ENCODE results near the gene RBFOX1.

Gene RBFOX1

DNA sequence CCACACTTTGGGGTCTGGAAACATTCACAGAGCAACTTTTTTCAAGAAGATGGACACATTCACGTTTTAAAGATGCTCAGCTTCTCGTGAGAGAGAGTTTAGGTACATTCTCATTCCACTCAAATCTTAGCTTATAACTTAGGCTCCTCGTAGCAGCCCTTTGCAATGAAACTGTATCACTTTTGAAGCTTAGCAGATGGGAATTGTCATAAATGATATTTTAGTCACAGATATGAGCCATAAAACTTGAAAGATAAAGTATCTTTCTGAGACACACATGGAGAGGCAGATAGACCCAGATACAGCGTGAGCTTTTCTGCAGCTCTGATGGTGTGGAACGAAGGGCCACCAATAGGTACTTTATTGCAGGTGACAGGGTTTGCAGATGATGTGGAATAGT is 41.1 kb downstream of the RBFOX1 start:
- DNase-seq (ENCODE audit: low read depth) = no peak

DNA sequence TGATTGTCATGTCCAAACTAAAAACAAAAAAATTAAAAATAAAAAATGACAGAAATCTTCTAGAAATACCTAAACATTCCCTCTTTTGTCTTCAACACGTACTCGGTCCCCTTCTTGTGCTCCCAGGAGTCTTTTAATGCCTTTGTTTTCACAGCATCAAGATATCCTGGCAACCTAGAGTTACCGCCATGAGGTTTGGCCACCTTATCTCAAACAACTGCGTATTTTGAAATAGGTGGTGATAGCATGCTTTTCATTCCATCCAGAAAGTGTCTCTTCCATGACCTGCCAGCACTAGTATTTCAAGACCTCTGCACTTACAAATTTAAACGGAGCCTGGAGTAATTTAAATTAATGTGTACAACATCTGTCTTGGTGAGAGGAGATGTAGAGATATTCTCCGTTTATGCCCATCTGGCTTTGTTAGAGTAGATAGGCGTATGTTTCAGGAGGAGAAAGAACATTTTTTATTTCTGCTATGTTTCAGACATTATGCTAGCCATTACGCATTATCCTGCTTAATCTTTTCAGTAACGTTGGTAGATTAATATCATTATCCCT is 42.0 kb downstream of the RBFOX1 start:
- DNase-seq (ENCODE audit: low read depth) = no peak

DNA sequence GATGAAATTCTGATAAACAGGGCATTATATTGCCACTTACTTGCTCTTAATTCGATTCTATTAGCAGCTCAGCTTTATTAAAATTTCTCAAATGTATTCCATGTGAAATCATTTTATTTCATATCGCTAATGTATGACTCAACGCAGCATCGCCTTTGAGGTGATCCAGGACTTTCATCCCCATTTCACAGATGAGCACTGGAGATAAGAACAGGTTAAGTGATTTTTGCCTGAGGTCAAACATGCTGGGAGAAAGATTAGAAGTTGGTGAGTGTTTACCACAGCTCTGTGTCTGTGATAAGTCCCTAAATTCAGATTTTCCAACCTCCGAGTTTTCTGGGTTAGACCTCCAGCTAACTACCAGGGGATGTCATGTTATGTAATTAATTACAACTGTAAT is 43.6 kb downstream of the RBFOX1 start:
- no peak for DNase-seq (ENCODE audit: low read depth)

DNA sequence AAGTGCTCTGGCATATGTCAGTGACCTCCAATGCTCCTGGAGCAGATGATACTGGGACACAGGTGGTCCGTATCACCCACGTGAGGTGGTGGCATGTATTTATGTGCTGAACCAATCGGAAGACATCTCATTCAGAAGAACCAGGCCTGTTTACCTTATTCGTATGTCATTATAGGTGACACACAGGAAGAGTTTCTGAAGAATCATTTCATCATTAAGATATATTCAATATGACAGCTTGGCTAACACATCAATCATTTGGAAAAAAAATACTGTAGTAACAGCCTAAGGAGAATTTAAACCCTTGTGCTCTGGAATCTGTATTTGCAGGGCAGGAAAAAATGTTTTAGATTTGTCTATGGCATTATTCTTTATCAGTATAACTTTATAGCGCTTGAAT is 44.6 kb downstream of the RBFOX1 start:
- DNase-seq (ENCODE audit: low read depth) = no peak

DNA sequence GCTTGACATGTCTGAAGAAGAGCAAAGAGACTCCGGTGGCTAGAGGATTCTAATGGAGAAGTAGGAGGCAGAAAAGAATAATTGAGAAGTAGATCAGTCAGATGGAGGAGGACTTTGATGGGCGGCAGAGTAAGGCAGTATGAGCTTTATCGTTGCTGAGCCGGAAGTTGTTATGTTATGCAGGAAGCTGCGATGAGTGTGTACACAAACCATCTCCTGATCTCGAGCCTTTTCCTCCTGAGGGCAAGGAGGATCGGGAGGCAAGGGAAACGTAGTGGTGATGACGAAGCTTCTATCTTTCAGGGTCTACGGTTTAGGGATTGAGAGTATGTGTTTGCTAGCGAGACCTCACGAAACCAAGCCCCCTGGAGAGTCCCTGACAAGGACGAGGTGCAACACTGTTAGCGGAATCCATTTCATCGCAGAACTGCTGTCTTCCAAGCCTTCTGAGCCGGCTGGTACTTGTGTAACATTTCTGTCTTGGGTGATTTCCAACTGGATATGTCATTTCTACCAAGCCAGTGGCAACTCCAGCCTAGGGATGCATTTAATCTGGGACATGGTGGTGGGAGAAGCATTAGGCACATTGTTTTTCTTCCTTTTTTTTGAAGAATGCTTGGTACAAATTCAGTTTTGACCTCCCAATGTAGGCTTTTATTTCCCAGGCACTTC is 45.5 kb downstream of the RBFOX1 start:
- no peak for DNase-seq (ENCODE audit: low read depth)

DNA sequence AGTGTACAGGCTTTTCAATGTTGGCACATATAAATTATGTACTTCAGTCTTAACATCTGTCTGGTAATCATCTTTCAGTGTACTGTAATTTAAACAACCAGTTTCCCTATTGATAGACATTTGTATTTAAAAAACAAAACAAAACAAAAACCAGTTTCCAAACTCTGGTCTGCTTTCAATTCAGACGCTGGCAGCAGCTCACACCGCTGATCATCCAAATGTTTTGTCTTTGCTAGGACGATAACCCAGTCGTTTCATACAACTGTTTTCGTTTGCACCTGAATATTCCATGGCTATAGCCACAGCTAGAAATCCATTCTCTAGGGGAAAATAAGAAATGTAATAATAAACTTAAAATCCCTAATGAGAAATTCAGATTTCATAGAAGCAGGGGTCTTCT is 47.8 kb downstream of the RBFOX1 start:
- DNase-seq (ENCODE audit: low read depth) = no peak

DNA sequence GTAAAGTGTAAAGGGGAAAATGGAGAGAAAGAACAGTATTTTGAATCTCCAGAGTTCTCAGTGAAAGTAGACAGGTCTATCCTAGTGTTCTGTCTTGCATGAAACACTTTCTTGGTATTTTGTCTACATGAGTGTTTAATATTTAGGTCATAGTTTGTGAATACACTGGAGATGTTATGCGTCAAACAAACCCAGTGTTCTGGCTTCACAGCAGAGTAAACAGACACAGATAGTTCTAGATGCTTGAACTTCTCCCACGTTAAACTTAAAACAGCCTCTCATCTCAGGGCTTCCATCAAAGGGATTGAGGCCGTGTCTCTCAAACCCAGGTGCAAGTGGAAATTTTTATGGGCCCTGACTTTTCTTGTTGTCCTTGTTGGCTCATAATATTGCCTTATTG is 48.3 kb downstream of the RBFOX1 start:
- DNase-seq (ENCODE audit: low read depth) = no peak

DNA sequence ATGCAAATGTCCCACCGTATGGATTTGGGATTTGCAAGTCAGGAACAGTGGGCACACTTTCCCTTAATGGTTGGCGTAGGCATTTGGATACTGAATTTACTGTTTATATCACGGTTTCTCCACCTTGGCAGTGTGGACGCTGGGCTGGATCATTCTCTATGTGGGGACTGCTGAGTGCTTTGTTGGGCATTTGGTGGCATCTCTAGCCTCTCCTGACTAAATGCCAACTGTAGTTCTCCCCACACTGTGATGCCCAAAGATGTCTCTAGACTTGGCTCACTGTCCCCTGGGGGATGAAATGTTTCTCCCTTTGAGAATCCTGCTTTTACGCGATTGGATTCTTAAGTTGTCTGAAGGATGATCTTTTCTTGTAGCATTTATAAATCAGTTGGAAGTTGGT is 49.0 kb downstream of the RBFOX1 start:
- no peak for DNase-seq (ENCODE audit: low read depth)

DNA sequence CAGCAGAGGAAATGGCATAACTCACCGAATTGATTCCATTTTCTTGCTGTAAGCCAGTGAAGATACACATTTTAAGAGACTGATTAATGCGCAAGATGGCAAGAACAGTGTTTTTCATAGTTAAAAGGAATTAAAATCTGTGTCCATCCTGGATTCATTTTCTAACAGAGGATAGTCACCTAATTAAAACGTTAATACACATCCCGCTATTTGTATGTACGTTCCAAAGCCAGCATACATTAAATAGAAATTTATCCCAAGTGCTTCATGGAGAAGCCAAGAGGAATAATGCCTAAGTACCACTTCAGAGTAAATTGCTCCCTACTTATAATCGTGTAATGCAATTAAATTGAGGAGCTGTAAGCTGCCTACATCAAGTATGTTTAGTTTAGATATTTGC is 49.9 kb downstream of the RBFOX1 start:
- DNase-seq (ENCODE audit: low read depth) = no peak

DNA sequence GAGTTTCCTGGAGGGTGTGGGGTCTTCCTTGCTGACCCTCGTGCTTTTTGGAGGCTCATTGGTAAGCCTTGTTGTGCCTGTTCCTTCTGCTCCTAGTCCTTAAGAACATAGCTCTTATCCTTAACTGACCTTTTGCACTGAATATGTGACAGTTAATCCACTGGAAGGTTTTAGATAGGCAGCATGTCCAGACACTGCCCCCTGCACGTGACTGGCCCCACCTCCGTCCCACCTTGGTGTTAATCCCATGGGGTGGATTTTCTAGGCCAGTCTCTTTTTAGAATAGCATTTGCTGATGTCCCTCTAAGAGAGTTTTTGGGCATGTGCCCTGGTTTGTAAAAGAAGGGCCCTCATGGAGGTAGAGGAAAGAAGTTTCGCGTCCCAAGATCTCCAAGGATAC is 58.3 kb downstream of the RBFOX1 start:
- DNase-seq (ENCODE audit: low read depth) = no peak

DNA sequence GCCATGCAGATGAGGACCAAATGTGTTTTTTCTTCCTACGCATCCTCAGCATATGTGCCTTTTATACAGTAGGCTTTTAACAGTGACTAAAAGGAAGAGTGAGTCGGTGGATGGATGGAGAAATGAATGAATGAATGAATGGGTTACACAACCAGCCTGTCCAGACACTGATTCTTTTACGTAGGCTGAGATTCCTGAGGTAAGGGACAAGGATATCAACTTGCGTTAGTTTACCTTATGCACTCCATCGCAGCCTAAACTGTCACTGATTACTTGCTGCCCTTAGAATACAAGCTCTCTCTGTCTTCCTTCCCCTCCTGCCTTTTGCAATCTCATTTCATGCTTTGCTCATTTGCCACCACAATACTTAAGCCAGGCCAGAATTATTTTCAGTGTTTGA is 59.0 kb downstream of the RBFOX1 start:
- DNase-seq (ENCODE audit: low read depth) = no peak

DNA sequence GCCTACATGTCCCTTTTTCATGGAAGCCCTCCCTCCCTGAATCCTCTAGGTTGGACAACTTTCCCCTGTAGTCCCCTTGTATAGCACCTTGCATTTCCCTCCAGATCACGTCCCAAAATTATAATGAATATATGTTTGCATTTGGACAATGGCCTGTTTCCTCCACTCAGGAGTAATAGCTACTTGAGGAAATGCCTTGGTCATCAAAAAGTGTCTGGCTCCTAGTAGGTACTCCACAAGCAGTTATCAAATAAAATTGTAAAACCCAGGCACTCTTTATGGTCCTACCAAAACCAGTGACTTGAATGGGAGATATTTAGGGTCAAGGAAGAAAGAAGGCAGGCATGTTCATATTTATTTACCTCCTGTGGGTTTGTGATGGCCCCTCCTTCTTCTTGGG is 59.6 kb downstream of the RBFOX1 start:
- DNase-seq (ENCODE audit: low read depth) = no peak

DNA sequence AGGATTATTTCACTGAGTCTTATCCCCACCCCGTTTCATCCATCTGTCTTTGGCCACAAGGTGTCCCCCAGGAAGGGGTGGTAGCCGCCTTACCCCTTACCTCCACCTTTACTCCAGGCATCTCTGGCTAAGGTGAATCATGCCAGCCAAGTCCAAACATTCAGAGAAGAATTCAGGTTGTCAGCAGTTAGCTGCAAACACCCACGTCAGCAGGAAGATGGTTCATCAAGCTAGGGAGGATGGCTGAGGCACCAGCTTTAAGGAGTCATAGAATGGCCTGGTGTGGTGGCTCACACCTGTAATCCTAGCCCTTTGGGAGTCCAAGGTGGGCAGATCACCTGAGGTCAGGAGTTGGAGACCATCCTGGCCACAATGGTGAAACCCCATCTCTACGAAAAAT is 61.0 kb downstream of the RBFOX1 start:
- no peak for DNase-seq (ENCODE audit: low read depth)

DNA sequence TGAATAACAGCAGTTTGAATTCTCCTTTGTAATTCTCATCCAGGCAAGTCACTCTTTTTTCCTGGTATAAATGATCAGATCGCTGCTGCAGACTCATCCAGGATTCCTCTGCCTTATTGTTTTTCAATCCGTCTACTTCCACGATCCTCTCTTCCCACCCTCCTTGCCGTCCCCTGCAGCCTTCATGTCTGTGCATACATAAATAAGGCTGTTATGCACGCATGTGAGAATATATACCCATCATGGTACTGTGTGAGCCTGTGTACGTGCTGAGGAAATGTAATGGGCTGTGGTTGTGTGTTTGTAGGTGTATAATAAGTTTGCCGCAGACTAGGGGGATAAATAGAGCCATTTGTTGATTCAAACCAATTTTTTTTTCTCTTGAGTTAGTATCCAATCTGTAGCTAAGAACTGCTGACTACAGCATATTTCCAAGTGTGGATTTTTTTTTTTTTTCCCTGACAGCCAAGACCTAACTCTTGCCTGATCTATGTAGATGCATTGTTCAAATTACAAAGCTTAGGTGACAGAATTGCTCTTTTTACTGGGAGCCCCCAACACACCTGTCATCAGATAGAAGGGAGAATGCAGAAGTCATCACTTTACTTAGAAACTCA is 62.2 kb downstream of the RBFOX1 start:
- DNase-seq (ENCODE audit: low read depth) = no peak

DNA sequence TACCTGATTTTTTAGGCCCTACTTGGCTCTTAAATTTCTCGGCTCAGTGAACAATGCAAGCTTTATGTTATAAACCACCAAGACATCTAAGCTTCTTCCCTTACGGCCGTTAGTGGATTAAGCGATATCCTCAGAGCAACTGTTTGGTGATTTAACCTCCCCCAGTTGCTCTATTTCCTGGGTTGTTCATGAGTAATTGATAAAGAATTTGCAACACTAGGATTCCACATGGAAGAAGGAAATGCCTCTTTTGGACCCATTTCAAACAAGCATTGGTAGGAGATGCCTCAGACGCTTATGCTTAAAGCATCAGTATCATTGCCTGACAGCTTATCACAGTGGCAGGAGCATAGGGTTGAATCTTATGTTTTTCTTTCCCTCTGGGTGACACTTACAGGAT is 65.3 kb downstream of the RBFOX1 start:
- DNase-seq (ENCODE audit: low read depth) = no peak

DNA sequence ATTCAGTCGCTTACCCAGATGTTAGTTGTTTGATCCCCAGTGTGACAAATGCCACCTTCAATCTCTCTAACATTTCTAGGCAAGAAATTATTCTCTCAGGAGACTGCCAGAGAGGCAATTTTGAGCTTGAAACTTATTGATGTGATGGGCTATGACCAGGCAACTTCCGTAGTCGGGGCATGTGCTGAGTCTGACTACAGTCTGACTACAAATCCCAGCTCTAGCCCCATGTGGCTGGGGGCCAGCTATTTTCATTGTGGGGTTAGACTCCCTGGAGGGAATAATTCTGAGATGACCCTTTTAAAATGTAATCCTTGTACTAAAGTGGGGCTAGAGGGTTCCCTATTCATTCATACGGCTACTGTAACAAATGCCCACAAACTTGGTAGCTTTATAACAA is 65.9 kb downstream of the RBFOX1 start:
- DNase-seq (ENCODE audit: low read depth) = no peak

DNA sequence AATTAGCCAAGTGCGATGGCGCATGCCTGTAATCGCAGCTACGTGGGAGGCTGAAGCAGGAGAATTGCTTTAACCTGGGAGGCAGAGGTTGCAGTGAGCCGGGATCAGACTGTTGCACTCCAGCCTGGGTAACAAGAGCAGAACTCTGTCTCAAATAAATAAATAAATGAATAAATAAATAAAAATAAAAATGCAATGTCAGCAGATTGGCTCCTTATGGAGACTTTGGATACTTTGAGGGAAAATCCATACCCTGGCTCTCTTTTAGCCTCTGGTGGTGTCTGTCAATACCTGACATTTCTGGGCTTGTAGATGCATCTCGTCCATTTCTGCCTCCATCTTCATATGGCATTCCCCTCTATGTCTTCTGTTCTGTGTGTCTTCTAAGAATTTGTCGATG is 66.7 kb downstream of the RBFOX1 start:
- no peak for DNase-seq (ENCODE audit: low read depth)

DNA sequence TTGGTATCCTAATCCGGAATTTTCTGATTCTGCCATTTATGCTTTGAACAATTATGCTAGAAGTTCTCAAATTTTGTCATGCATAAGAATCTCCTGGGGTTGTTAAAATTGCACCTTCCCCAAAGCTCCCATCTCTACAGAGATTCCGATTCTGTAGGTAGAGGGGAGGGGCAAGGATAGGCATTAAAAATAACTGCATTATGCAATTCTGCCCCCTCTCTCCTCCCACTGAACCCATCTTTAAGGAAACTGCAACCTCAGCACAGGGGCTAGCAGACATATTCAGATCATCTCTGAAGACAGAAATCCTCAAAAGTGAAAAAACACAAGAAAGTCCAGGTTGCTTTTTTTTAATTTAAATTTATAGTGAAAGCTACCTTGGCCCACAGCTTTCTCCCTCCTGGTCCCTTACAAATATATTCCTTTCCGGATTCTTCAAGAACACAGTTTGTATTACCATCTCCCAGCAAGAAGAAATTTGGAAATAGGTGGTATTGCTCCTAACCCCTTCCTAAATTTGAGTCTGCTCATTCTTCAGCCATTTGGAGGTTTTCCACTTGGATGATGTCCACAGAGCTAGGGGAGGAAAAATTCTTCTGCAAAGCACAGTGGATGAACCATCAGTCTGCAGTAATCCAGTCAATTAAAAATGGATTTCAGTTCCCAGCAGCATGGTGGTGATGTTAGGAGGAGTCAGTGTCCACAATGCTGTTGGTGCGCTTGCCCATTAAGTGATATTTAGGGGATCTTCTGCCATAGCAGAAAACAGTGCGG is 67.7 kb downstream of the RBFOX1 start:
- no peak for DNase-seq (ENCODE audit: low read depth)

DNA sequence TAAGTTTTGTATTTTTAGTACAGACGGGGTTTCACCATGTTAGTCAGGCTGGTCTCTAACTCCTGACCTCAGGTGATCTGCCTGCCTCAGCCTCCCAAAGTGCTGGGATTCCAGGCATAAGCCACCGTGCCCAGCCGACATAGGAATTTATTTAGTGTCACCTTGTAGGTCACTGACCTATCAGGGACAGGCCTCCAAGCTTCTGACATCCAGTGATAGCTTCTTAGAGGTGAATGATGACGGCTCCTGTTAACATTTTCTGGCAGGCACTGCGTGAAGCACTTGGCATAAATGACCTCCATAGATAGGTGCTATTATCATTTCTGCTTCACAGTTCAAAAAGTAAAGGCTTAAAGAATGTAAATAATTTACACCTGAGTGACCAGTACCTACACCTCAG is 71.6 kb downstream of the RBFOX1 start:
- no peak for DNase-seq (ENCODE audit: low read depth)

DNA sequence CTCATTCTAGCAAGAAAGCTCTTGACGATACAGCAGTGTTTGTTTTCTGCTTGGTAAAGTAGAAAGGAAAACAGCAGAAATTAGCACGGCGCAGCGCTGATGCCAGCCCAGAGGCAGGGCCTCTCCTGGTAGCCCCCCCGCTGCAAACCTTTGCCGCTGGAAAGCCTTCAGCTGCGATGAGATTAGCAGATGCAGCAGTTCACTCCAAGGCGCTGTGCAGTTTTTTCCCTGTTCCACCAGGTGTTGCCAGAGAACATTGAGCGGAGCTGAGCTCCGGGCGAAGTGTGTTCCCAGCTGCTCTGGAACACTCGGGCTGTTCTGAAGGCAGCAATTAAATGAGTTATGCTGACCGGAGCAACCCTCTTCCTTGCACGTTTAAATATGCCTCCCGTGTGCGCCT is 72.5 kb downstream of the RBFOX1 start:
- DNase-seq (ENCODE audit: low read depth) = no peak

DNA sequence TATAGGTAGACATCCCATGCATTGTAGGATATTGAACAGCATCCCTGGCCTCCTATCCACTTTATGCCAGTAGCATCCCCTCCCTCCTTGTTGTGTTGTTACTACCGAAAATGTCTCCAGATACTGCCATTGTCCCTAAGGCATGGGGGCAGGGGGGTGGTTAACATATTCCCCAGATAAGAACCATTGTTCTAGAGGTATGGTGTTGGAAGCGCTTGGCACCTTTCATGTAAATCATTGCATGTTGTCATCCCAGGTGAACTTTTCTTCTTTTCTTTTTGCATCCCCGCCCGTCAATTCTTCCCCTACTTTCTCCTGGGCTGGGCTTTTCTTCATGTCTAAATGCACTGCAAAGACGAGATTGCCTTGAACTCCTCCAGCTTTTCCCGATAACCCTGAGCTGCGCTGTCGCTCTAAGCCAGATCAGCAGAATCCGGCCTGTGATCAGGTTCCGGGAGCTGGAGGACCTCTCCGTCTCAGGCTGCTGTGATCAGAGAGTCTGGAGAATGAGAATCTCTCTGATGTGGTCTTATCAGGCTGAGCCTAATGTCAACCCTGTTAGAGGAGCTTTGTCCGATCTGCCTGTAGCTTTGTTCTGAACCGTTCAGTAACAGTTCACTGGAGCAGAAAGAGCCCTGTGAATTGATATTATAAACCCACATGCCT is 76.2 kb downstream of the RBFOX1 start:
- DNase-seq (ENCODE audit: low read depth) = no peak

DNA sequence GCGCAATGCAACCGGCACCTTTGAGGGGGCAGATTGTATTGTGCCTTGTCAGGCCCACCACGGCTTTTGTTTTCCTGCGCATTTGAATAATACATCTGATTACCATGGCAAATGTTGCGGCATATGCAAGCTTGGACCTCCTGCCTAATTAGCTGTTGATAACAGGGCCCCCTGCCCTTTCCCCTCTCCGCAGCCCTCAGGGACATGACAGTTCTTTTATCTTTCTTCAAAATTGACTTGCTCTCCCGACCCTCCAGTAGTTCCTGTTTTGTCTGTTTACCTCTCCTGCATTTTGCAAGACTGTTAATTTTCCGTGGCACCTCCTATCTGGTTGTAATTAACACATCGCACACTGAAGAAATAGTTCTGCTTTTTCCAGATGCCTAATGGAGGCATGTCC is 86.8 kb downstream of the RBFOX1 start:
- no peak for DNase-seq (ENCODE audit: low read depth)

DNA sequence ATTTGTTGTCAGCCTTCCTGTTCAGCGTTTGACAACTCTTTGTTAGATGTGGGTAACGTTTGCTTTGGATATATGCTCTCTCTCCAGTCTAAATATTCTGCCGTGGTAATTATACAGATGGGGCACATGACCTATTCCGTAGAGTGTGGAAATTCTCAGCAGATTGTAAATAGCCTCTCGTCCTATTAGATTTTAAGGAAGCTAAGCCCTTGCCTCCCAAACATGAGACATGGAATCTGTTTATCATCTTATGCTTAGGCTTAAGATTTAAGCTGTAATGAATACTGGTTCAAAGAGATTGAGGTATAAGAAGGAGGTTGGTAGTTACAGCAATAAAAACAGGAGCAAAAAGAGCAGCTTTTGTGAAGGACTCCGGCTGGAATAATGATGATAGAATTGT is 87.4 kb downstream of the RBFOX1 start:
- DNase-seq (ENCODE audit: low read depth) = no peak
